Esophagus squamous epithelium (tissue), 5 donors: ENCODE data around the gene TUT1. TPM values are rescaled to one million over a fixed set of nuclear protein-coding genes. Genes with fewer than 3 reads are reported as not detected.

Experiments
- DNase-seq: peaks from one replicate; lab custom pipeline; 2025; lab: John Stamatoyannopoulos, UW
- H3K27ac ChIP-seq, 4 donors: fragments of 200-600 bp; sonication (generic); one replicate each; pipeline ENCODE4 v1.5.1; 2016 to 2019; ENCODE audit warnings: mild to moderate bottlenecking in 1 of 4
- H3K27me3 ChIP-seq, 4 donors: fragments of 200-600 bp; sonication (generic); 1 replicate in 3 of 4; 2 replicates in 1 of 4; pipeline versions ENCODE4 v1.5.1 to v1.6.0; 2017 to 2021; ENCODE audit warnings: antibody characterized with exemption in 1 of 4
- H3K36me3 ChIP-seq, 3 donors: fragments of 200-600 bp; sonication (generic); one replicate each; pipeline ENCODE4 v1.5.1; 2016 to 2019
- H3K4me1 ChIP-seq, 3 donors: fragments of 200-600 bp; sonication (generic); one replicate each; pipeline ENCODE4 v1.5.1; 2017 to 2019
- H3K4me3 ChIP-seq, 4 donors: fragments of 200-600 bp; sonication (generic); 1 replicate in 3 of 4; 2 replicates in 1 of 4; pipeline ENCODE4 v1.5.1; 2016 to 2019; ENCODE audit warnings: mild to moderate bottlenecking in 2 of 4, moderate library complexity in 1 of 4
- H3K9me3 ChIP-seq, 3 donors: fragments of 200-600 bp; sonication (generic); one replicate each; pipeline ENCODE4 v1.5.1; 2016 to 2019
- POLR2A ChIP-seq, 4 donors: fragments of 450-650 bp; IDR thresholded peaks; one replicate each; pipeline ENCODE4 v1.6.1; 2017; ENCODE audit warnings: antibody characterized with exemption in 4 of 4, mild to moderate bottlenecking in 4 of 4, moderate library complexity in 3 of 4
- WGBS, 2 donors: methylation state at CpG; one replicate each; pipeline ENCODE4 v1.1.5; 2018; 5-methylcytosine and 5-hydroxymethylcytosine counted together
- intact Hi-C: fragments of 100-400 bp; cut with DNase I; formaldehyde crosslinking; loops from one replicate; pipeline ENCODE4 v1.15.0; 2022
- total RNA-seq, 4 donors: library from RNA; depleted of rRNA; stranded (reverse); fragments of >200 nt; gene quantifications; one replicate each; pipeline ENCODE4 v1.1.0, GENCODE V29; 2016
- TF ChIP-seq, protein P1 (sequence below), 6 experiments: fragments of 450-650 bp in 4 of 6; fragments of 200-600 bp in 2 of 6; sonication (generic) in 2 of 6; IDR thresholded peaks; one replicate each; pipeline ENCODE4 v1.5.1; 2016 to 2019; ENCODE audit warnings: antibody characterized with exemption in 6 of 6, mild to moderate bottlenecking in 4 of 6, moderate library complexity in 4 of 6
- donor health status: DM: yes; HTN: yes; CAD: no.

TUT1 gene
- total RNA-seq, 4 donors from 2014 or later = 5.0 to 12.7 (median 8.0) TPM

DNA sequence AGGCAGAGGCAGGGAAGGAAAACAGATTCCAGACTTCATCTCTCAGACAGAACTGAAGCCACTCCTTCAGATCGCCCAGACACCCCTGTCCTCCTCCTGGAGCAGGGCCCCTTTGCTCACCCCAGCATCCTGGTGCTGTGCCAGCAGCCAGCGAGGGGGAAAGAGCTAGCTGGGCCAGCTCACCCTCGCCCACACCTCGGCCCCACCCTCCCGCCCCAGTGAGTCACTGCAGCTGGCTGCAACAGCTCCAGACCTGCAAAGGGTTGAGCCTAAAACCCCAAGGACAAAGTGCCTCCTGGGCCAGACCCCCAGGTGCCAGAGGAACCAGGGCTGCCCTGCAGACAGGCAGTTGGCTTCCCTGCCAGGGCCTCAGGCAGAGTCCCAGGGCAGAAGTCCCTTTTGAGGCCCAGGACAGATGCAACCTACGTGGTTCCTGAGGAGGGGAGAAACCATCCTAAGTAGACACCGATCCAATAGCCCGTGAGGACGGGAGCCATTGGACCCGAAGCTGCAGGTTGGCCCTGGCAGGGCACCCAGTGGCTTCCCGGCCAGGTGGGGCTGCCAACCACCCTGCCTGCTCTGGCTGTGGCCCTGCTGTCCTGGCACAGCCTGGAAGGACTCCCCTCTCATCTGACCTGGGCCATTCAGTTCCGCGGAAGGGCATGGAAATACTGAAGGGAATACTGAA is 51.9 kb downstream of the TUT1 start:
- H3K9me3 ChIP-seq = no peaks in the 10 kb centered on the region
- DNase-seq = no peak
- 4 to 22% methylated on average over 3 to 5 of the region's 13 CpGs for WGBS, 2 donors
- H3K36me3 ChIP-seq = peaks cover 19 to 43% (median 23%) of the 10 kb centered on the region in 3 donors
- peak overlapping the region; percentile 99 to 100 (median 100) for H3K27ac ChIP-seq
- H3K27me3 ChIP-seq = no peaks in the 10 kb centered on the region
- H3K4me3 ChIP-seq = peak overlapping the region; percentile 2 to 100 (median 98)
- peaks cover 64 to 98% (median 66%) of the 10 kb centered on the region in 3 donors for H3K4me1 ChIP-seq
- TF ChIP-seq, protein P1, sequence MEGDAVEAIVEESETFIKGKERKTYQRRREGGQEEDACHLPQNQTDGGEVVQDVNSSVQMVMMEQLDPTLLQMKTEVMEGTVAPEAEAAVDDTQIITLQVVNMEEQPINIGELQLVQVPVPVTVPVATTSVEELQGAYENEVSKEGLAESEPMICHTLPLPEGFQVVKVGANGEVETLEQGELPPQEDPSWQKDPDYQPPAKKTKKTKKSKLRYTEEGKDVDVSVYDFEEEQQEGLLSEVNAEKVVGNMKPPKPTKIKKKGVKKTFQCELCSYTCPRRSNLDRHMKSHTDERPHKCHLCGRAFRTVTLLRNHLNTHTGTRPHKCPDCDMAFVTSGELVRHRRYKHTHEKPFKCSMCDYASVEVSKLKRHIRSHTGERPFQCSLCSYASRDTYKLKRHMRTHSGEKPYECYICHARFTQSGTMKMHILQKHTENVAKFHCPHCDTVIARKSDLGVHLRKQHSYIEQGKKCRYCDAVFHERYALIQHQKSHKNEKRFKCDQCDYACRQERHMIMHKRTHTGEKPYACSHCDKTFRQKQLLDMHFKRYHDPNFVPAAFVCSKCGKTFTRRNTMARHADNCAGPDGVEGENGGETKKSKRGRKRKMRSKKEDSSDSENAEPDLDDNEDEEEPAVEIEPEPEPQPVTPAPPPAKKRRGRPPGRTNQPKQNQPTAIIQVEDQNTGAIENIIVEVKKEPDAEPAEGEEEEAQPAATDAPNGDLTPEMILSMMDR (IDR thresholded peaks at IDR 0.05) = no peak
- intact Hi-C loops = no loop called here

GRCh38 chr11:62538470-62539237 is 52.7 kb downstream of the TUT1 start:
- Histone ChIP-seq H3K36me3 (peaks cover 26 to 50% (median 30%) of the 10 kb centered on the region in 3 donors), H3K27ac (peak overlapping the region; percentile 99 to 100 (median 100)), H3K27me3 (no peaks in the 10 kb centered on the region), H3K4me1 (peaks cover 62 to 91% (median 66%) of the 10 kb centered on the region in 3 donors), H3K4me3 (peak overlapping the region; percentile 0 to 100 (median 98)), H3K9me3 (no peaks in the 10 kb centered on the region)
- 27 to 33% methylated on average over 18 to 19 of the region's 19 CpGs for WGBS, 2 donors
- TF ChIP-seq, protein P1 (IDR thresholded peaks at IDR 0.05) = no peak
- TF ChIP-seq POLR2A (IDR thresholded peaks at IDR 0.05) = no peak
- intact Hi-C loops = no loop called here
- DNase-seq = no peak

- Histone ChIP-seq H3K4me3 (peak overlapping the region in 1 of 4 donors; percentile 9), H3K4me1 (peaks cover 45 to 72% (median 54%) of the 10 kb centered on the region in 3 donors), H3K27me3 (no peaks in the 10 kb centered on the region), H3K9me3 (no peaks in the 10 kb centered on the region), H3K36me3 (peaks cover 48 to 72% (median 52%) of the 10 kb centered on the region in 3 donors), H3K27ac (peak overlapping the region in 3 of 4 donors; percentile 3 to 100 (median 99))
- intact Hi-C loops = no loop called here
- 64 to 71% methylated on average over 14 to 21 of the region's 21 CpGs for WGBS, 2 donors
- no peak for DNase-seq
- TF ChIP-seq POLR2A (IDR thresholded peaks at IDR 0.05) = no peak
- TF ChIP-seq, protein P1 (IDR thresholded peaks at IDR 0.05) = no peak
Observed at GRCh38 chr11:62536301-62536957, 54.9 kb downstream of the TUT1 start.

DNA sequence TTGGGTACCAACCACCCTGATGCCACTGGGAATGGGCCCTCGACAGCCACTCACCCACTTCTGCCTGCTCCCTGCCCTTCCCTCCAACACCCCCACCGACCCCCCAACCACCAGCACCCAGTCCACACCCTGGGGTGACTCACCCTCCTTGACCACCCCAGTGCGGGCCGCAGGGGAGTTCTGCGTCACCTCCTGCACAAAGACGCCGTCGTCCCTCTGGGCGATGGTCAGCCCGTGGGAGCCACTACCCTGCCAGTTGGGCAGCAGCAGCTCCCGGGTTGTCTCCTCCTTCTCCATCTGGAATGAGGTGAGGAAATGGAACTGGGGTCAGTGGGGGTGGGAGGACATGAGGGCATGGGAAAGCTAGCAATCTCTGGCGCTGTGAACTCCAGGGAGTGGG is 55.5 kb downstream of the TUT1 start:
- H3K36me3 ChIP-seq = peaks cover 54 to 79% (median 58%) of the 10 kb centered on the region in 3 donors
- DNase-seq = no peak
- TF ChIP-seq POLR2A (IDR thresholded peaks at IDR 0.05) = no peak
- TF ChIP-seq, protein P1 (IDR thresholded peaks at IDR 0.05) = no peak
- H3K4me1 ChIP-seq = peaks cover 38 to 66% (median 48%) of the 10 kb centered on the region in 3 donors
- H3K4me3 ChIP-seq = no peak overlapping the region
- WGBS, 2 donors = 60 to 63% methylated on average over 2 of the region's 12 CpGs
- intact Hi-C loops = no loop called here
- no peaks in the 10 kb centered on the region for H3K27me3 ChIP-seq
- H3K27ac ChIP-seq = peak overlapping the region in 3 of 4 donors; percentile 3 to 100 (median 99)
- H3K9me3 ChIP-seq = no peaks in the 10 kb centered on the region
